Stimulated activated CD8-positive, alpha-beta memory T cell treated with anti-CD3 and anti-CD28 coated beads, Interleukin-4, amount 100 ng/mL, for 48 hours (primary cell): Measurements from ENCODE around the gene ISY1.

Experiments used
- DNase-seq: peaks from one replicate; pipeline ENCODE4 v3.0.0-alpha.2; 2020

Gene ISY1

GRCh38 chr3:129085165-129085715 lies 75.6 kb downstream of the ISY1 start:
- no peak for DNase-seq

- no peak for DNase-seq
These were observed 76.4 kb downstream of the ISY1 start for GRCh38 chr3:129084501-129084900.

GRCh38 chr3:129082026-129082425 lies 78.8 kb downstream of the ISY1 start:
- DNase-seq = no peak

- no peak for DNase-seq
These were observed 79.4 kb downstream of the ISY1 start for GRCh38 chr3:129081503-129081902.

GRCh38 chr3:129078510-129078909 lies 82.4 kb downstream of the ISY1 start:
- DNase-seq = no peak
